NCI-H146 treated with DMSO at 0.1 percent for 48 hours (cell line): ENCODE measurements around the gene PCTP.

Experiments
- DNase-seq: peaks from one replicate; lab custom pipeline; 2025; ENCODE audit not compliant: unreplicated experiment; lab: John Stamatoyannopoulos, UW

The PCTP gene

GRCh38 chr17:55785181-55785580, 34.3 kb downstream of the PCTP start:
- no peak for DNase-seq

- DNase-seq: no peak
These were observed 42.4 kb downstream of the PCTP start for GRCh38 chr17:55793272-55793671.

GRCh38 chr17:55794725-55795482, 44.1 kb downstream of the PCTP start:
- no peak for DNase-seq

DNA sequence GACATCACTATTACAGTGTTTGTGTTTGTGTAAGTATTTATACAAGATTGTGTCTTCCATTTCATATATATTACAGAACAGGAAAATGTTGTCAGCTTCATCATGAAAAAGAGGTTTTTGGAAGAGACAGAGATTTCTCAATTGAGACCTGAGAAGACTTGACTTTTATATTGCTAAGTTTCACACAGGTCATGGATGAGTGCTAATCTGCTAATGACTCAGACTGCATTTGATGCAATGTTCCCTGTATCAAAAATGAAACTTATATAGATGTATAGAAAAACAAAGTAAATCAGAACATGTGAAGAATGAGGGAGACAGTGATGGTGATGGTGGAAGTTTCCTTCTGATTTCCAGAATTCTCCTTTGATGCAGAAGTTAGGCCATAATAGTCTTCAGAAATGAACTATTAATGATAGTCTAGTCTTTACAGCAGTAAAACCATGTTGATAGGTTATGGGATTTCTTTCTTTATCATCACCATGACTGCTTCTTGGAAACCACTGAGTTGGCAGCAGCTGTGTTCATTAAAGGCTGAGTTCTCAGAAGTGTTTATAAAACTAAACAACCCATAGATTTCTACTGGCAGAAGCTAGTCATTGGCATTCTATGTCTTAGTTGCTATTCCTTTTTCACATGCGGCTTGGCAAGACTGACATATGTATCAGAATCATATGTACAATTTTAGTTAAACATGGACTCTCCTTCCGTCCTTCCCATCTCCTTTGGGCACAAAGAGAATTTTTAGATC, 56.1 kb downstream of the PCTP start:
- no peak for DNase-seq

- no peak for DNase-seq
These were observed 60.7 kb downstream of the PCTP start for GRCh38 chr17:55811536-55811935.

DNA sequence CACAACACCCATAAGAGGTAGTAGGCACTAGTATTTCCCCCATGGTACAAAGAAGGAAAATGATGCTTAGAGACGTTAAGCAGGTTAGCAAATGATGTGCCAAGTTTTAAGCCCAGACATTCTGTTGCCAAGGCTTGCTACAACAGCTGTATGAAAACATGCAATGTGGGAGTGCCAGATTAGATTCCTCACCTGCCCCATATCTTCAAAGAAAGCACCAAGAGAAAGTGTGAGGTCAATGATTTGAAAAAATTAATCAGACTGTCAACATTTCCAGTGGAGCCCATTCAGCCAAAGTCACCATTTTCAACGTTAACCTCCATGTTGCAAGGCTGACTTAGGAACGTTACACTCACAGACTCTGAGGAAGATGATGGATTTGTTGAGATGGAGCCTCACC, 61.5 kb downstream of the PCTP start:
- no peak for DNase-seq

- no peak for DNase-seq
These were observed 63.1 kb downstream of the PCTP start for GRCh38 chr17:55813944-55814343.

DNA sequence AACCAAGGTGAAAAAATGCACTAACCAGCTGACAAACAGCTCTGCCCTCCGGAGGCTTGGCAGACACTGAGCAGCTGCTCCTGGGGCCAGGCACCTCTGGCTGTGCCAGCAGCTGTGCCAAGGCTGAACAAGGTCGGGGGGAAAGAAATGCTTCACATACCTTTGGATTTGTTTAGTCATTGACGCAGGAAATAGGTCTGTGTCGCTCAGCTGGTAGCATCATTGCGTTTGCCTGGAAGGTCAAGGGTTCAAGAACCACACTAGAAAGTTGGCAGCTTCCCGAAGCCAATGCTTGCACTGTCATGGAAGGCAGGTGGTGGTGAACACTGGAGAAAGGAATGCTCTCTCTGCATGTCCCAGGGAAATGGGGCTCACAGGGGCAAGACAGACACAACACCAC, 63.5 kb downstream of the PCTP start:
- no peak for DNase-seq

DNA sequence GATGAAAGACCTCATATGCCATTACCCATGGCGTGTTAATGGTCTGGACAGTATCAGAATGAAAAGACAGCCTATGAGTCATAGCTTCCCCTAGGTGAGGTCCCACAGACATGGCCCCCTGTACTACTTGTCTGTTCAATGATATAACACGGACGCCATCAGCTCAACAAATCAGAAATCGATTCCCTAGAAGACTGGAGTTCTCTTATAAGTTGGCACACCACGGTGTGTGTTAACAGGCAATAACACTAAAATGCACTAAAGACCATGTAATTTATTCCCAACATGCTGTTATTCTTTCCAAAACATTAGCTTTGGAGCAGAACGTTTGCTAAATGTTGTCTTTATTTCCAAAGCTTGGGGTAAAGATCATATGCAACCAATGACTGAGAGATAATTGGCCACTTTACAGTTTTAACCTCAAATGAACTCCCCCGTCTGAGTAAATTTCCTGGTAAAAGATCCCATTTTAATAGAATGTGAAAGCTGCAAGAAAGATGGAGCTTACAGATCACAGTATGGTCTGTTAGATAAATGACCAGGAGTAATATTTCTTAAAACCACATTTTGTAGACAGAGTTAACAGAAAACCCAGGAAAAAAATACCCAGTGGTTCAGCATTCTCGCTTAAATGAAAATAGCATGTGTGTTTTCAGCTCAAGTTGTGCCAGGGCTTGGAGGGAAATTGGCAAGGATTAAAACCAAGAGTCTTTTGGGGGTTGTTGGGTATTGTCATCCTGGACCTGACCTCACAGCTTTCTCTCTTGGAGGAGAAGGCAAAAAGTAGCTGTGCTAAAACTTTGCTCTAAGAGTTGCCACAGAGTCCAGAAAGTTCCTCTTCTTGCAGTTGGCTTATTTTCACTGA, 65.9 kb downstream of the PCTP start:
- DNase-seq: no peak

DNA sequence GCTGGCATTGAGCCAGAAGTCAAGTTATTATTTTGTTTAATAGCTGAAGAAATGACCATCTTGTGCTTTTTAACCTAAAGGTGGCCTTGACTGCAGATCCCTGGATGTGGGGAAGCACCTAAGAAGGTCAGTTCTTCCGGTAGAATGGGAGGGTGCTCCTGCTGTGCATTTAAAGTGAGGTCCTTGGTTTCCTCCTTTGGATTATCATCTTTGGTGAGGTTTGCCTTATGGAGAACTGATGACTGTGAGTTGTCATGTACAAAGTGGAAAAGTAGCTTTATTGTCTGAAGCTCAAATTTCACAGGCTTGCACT, 66.5 kb downstream of the PCTP start:
- DNase-seq: no peak

- DNase-seq: no peak
These were observed 67.2 kb downstream of the PCTP start for GRCh38 chr17:55818026-55818425.

DNA sequence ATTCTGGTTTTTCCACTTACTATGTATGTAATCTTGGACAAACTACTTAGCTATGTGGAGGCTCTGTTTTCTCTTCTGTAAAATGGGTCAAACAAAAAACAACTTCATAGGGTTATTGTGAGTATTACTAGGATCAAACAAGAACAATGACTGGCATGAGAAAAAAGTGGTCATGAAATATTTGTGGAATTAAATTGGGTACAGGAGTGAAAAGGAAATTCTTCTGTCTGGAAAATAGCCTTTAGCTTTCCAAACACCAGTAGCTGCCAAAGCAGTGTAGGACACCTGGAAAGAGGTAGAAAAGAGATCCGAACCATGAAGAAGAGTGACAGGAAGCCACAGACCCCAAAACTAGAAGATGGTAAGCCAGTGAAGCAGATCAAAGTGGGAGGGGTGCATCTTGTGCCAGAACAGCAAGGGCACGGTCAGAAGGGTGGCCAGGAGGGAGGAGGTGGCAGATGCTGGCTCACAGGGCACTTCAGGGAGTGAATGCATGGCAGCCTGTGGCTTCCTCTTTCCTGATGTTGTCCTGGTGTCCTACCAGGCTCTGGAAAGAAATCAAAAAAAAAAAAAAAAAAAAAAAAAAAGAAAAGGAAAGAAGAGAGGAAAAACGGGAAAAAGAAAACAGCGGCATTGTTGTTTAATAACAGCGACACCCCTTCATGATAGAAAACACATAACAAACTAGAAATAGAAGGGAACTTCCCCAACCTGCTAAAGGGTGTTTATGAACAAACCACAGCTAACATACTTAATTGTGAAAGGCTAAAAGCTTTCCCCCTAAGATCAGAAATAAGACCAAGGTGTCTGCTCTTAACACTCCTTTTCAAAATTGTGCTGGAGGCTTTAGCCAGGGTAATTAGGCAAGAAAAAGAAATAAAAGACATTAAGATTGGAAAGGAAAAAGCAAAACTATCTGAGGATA, 67.9 kb downstream of the PCTP start:
- no peak for DNase-seq

DNA sequence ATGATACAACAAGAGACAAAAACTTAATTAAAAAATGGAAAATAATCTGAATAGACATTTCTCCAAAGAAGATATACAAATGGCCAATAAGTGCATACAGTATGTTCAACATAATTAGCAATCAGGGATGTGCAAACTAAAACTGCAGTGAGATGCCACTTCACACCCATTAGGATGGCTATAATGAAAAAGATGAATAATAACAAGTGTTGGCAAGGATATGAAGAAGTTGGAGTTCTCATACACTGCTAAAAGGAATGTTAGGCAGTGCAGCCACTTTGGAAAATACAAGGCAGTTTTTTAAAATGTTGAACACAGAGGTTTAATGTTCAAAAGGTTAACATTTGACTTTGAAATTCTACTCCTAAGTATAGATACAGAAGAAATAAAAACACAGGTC, 69.8 kb downstream of the PCTP start:
- no peak for DNase-seq

DNA sequence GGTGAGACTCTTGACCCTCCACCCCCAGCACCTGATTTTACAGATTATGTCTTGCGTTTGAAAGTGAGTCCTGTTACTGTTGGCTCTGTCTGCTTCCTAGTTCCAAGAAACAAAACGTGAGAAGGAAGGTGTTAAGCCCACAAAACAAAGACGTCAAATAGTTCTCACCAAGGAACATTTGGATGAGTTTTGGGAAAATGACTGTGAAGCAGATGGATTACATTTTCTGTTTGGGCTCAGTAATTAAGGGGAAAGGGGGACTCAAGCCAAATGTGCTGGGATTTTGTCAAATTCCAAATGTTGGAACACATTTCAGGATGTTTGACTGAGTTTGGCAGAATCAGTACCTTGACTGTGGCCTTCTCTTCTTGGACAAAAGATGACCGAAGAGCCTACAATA, 71.2 kb downstream of the PCTP start:
- no peak for DNase-seq

GRCh38 chr17:55825213-55825612, 74.4 kb downstream of the PCTP start:
- no peak for DNase-seq
